GM12878 (cell line): ENCODE data around the gene TTLL11. TPM values are rescaled to one million over a fixed set of nuclear protein-coding genes. Genes with fewer than 3 reads are reported as not detected.

Source experiments
- ATAC-seq: fragments of 200-7000 bp; cut with Tn5 transposase; 3 replicates; pipeline ENCODE4 v1.9.1; 2020; ENCODE audit warnings: mild to moderate bottlenecking, moderate library complexity
- BruUV-seq: library from RNA; stranded (reverse); fragments of 400-500 nt; replicated peaks from 2 replicates; lab custom pipeline; 2021; lab: Mats Ljungman, UMichigan
- CTCF ChIA-PET: fragments of 300-600 bp; sonication (Branson Sonifier 250); formaldehyde crosslinking; extraction: SDS; loops from one replicate; lab custom pipeline; 2021; ENCODE audit warnings: inconsistent platforms; lab: Yijun Ruan, JAX
- POLR2A ChIA-PET: fragments of 350-600 bp; formaldehyde crosslinking; extraction: SDS; loops from one replicate; lab custom pipeline; 2021; ENCODE audit warnings: inconsistent platforms; lab: Charles Lee
- RAD21 ChIA-PET: fragments of 300-600 bp; sonication (Branson Sonifier 250); formaldehyde crosslinking; loops from one replicate; lab custom pipeline; 2023; ENCODE audit warnings: antibody characterized with exemption; ENCODE audit not compliant: unreplicated experiment; lab: Charles Lee
- SMC1A ChIA-PET: fragments of 300-600 bp; sonication (Branson Sonifier 250); formaldehyde crosslinking; loops from one replicate; lab custom pipeline; 2023; ENCODE audit not compliant: unreplicated experiment, uncharacterized antibody; lab: Charles Lee
- DNase-seq: peaks from one replicate; pipeline ENCODE4 v3.0.0-alpha.2; 2011; ENCODE audit warnings: low read depth, low spot score
- FAIRE-seq: peaks from 3 replicates; lab custom pipeline; 2011; peaks lifted over from hg19 to GRCh38; lab: Jason Lieb, UNC
- H2AFZ ChIP-seq: 2 replicates; pipeline ENCODE4 v1.6.0; 2011; ENCODE audit warnings: low read depth, low read length, control low read depth; ENCODE audit not compliant: control insufficient read depth
- H3K27ac ChIP-seq: 2 replicates; pipeline ENCODE4 v1.5.1; 2011; ENCODE audit warnings: control low read depth; ENCODE audit not compliant: control insufficient read depth, insufficient read depth
- H3K27me3 ChIP-seq, 2 experiments: replicated peaks in 1 of 2; 2 replicates each; pipeline versions ENCODE4 v1.6.0 to v1.6.1; 2011; ENCODE audit warnings: low read length in 1 of 2; ENCODE audit not compliant: control insufficient read depth in 2 of 2, insufficient read depth in 2 of 2
- H3K36me3 ChIP-seq, 2 experiments: 2 replicates each; pipeline ENCODE4 v1.5.1; 2011; ENCODE audit warnings: low read length in 1 of 2; ENCODE audit not compliant: control insufficient read depth in 2 of 2, insufficient read depth in 2 of 2
- H3K4me1 ChIP-seq: 2 replicates; pipeline ENCODE4 v1.6.1; 2011; ENCODE audit warnings: mild to moderate bottlenecking, low read length, moderate library complexity, mixed read lengths; ENCODE audit not compliant: control insufficient read depth, insufficient read depth
- H3K4me2 ChIP-seq: 2 replicates; pipeline ENCODE4 v1.6.0; 2011; ENCODE audit warnings: control low read depth; ENCODE audit not compliant: control insufficient read depth, insufficient read depth
- H3K4me3 ChIP-seq: fragments of 200-600 bp; sonication (generic); 2 replicates; pipeline ENCODE4 v1.5.1; 2016
- H3K79me2 ChIP-seq: 2 replicates; pipeline ENCODE4 v1.6.0; 2011; ENCODE audit warnings: low read length; ENCODE audit not compliant: control insufficient read depth, insufficient read depth
- H3K9ac ChIP-seq: 2 replicates; pipeline ENCODE4 v1.8.0; 2011; ENCODE audit warnings: low read length, control low read depth, mixed read lengths; ENCODE audit not compliant: control insufficient read depth, insufficient read depth
- H3K9me3 ChIP-seq: replicated peaks from 3 replicates; pipeline ENCODE4 v1.5.1; 2011; ENCODE audit warnings: mild to moderate bottlenecking, low read length; ENCODE audit not compliant: control insufficient read depth, insufficient read depth
- H4K20me1 ChIP-seq: 2 replicates; pipeline ENCODE4 v1.6.0; 2011; ENCODE audit not compliant: control insufficient read depth, insufficient read depth
- ASH2L ChIP-seq: fragments of 300-600, 200-600 bp; sonication (generic); IDR thresholded peaks from 2 replicates; pipeline ENCODE4 v1.6.1; 2017; ENCODE audit warnings: low read depth, mild to moderate bottlenecking, borderline replicate concordance
- ESRRA ChIP-seq: IDR thresholded peaks from 2 replicates; pipeline ENCODE4 v1.6.1; 2012; ENCODE audit warnings: mild to moderate bottlenecking, low read length, improper control_type of control experiment
- FOXK2 ChIP-seq: fragments of 450-650 bp; IDR thresholded peaks from 2 replicates; pipeline ENCODE4 v1.6.1; 2017; ENCODE audit warnings: mild to moderate bottlenecking, moderate library complexity
- HDAC6 ChIP-seq: fragments of 200-600 bp; sonication (generic); IDR thresholded peaks from one replicate; pipeline ENCODE4 v1.8.0; 2017; ENCODE audit warnings: antibody characterized with exemption; ENCODE audit not compliant: unreplicated experiment
- IRF4 ChIP-seq: IDR thresholded peaks from 2 replicates; pipeline ENCODE4 v1.6.1; 2011; ENCODE audit warnings: low read depth, low read length
- MYC ChIP-seq: IDR thresholded peaks from 2 replicates; pipeline ENCODE4 v1.6.1; 2011; ENCODE audit warnings: mild to moderate bottlenecking, low read length, moderate library complexity, inconsistent platforms; ENCODE audit not compliant: insufficient read depth, insufficient replicate concordance, insufficient read length, severe bottlenecking
- NR2C1 ChIP-seq: fragments of 450-650 bp; IDR thresholded peaks from 2 replicates; pipeline ENCODE4 v1.6.1; 2017; ENCODE audit warnings: antibody characterized with exemption, mild to moderate bottlenecking, moderate library complexity
- NRF1 ChIP-seq: conservative IDR thresholded peaks from 2 replicates; pipeline ENCODE4 v1.6.1; 2011; ENCODE audit warnings: mild to moderate bottlenecking, low read depth, low read length, improper control_type of control experiment
- POU2F2 ChIP-seq: IDR thresholded peaks from 3 replicates; pipeline ENCODE4 v1.6.1; 2011; ENCODE audit warnings: low read depth, mild to moderate bottlenecking, low read length, borderline replicate concordance
- RAD21 ChIP-seq: IDR thresholded peaks from 2 replicates; pipeline ENCODE4 v1.6.1; 2011; ENCODE audit warnings: mild to moderate bottlenecking, low read depth, low read length, moderate library complexity; ENCODE audit not compliant: insufficient read depth
- RFX5 ChIP-seq: IDR thresholded peaks from 2 replicates; pipeline ENCODE4 v1.6.1; 2011; ENCODE audit warnings: low read depth, low read length, improper control_type of control experiment
- STAT3 ChIP-seq: IDR thresholded peaks from 2 replicates; pipeline ENCODE4 v1.6.1; 2011; ENCODE audit warnings: low read depth, low read length, improper control_type of control experiment
- TBL1XR1 ChIP-seq: IDR thresholded peaks from 2 replicates; pipeline ENCODE4 v1.6.1; 2012; ENCODE audit warnings: low read depth, low read length, improper control_type of control experiment
- TCF12 ChIP-seq: IDR thresholded peaks from 2 replicates; pipeline ENCODE4 v1.6.1; 2011; ENCODE audit warnings: low read depth, mild to moderate bottlenecking, low read length
- TCF7 ChIP-seq: IDR thresholded peaks from 2 replicates; pipeline ENCODE4 v1.6.1; 2014; ENCODE audit warnings: antibody characterized with exemption, borderline replicate concordance
- ZNF207 ChIP-seq: fragments of 450-650 bp; IDR thresholded peaks from 2 replicates; pipeline ENCODE4 v1.6.1; 2014; ENCODE audit warnings: antibody characterized with exemption, mild to moderate bottlenecking, borderline replicate concordance
- ZNF274 ChIP-seq: IDR thresholded peaks from one replicate; pipeline ENCODE4 v1.8.0; 2011; ENCODE audit not compliant: insufficient read length, insufficient read depth
- WGBS: methylation state at CpG from one replicate; pipeline ENCODE4 v1.1.6; 2016; ENCODE audit warnings: low lambda C conversion rate; ENCODE audit not compliant: insufficient replicate concordance, insufficient coverage; ENCODE audit errors: missing lambda C conversion rate; 5-methylcytosine and 5-hydroxymethylcytosine counted together
- in situ Hi-C: fragments of 300-500 bp; cut with MboI; formaldehyde crosslinking; loops from 9 replicates; pipeline ENCODE4 v1.14.3; 2018; ENCODE audit warnings: mixed read lengths
- intact Hi-C: fragments of 100-400 bp; cut with micrococcal nuclease; formaldehyde crosslinking; loops from one replicate; pipeline ENCODE4 v1.14.2; 2022; ENCODE audit not compliant: unreplicated experiment
- polyA plus RNA-seq, 11 experiments: library from polyadenylated mRNA; depleted of rRNA in 4 of 11; unstranded in 6 of 11; stranded (reverse) in 5 of 11; fragments of >200 nt; fragmentation: Nextera tagmentation in 4 of 11; fragmentation: Illumina TruSeq in 1 of 11; extraction: Ambion mirVana in 4 of 11; extraction: Trizol in 1 of 11; gene quantifications; 1 replicate in 1 of 11; 2 replicates in 10 of 11; pipeline versions ENCODE4 v1.2.1 to v1.2.3, GENCODE V29; 2011 to 2016; ENCODE audit warnings: inconsistent platforms in 2 of 11, missing spikeins in 2 of 11, low read depth in 1 of 11
- total RNA-seq, 4 experiments: library from RNA; depleted of rRNA in 3 of 4; stranded (reverse); fragments of >200 nt in 3 of 4; fragmentation: Illumina TruSeq in 1 of 4; extraction: Trizol in 1 of 4; gene quantifications; 2 replicates each; pipeline versions ENCODE4 v1.2.1 to v1.2.3, GENCODE V29; 2013 to 2021
- TF ChIP-seq, protein P1 (sequence below): fragments of 450-650 bp; IDR thresholded peaks from 2 replicates; pipeline ENCODE4 v1.6.1; 2016; ENCODE audit warnings: mild to moderate bottlenecking
- TF ChIP-seq, protein P2 (sequence below): fragments of 450-650 bp; conservative IDR thresholded peaks from 2 replicates; pipeline ENCODE4 v1.6.1; 2017; ENCODE audit warnings: mild to moderate bottlenecking, moderate library complexity

Gene TTLL11
- total and polyA plus RNA-seq, 10 of the 15 experiments (the other 5 are each of a cell fraction or from before 2014, with no cell fraction given): 1.2 to 3.7 (median 2.9) TPM

DNA sequence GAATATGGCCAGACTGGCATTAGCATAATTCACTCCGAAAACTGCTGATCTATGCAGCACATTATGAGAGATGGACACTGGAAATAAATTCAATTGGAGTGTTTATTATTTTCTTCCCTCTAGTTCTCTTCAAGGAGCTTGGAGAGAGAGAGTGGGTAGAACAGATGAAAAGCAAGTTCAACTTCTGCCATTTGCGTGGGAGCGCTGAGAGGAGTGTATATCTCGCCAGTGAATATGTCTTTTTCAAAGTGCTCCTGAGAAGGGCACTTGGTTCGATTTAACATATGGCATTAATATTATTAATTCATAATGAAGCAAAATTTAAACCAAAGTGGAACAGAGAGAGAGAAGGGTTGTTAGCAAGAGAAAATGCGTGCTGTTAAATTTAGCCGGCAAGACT lies 227.2 kb downstream of the TTLL11 start (continued):
- no peak for TF ChIP-seq MYC
- no peak for TF ChIP-seq IRF4
- TF ChIP-seq, protein P1, sequence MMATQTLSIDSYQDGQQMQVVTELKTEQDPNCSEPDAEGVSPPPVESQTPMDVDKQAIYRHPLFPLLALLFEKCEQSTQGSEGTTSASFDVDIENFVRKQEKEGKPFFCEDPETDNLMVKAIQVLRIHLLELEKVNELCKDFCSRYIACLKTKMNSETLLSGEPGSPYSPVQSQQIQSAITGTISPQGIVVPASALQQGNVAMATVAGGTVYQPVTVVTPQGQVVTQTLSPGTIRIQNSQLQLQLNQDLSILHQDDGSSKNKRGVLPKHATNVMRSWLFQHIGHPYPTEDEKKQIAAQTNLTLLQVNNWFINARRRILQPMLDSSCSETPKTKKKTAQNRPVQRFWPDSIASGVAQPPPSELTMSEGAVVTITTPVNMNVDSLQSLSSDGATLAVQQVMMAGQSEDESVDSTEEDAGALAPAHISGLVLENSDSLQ: no peak
- no peak for TF ChIP-seq ZNF274
- TF ChIP-seq NRF1: no peak
- TF ChIP-seq TCF12: no peak
- TF ChIP-seq ASH2L: no peak
- TF ChIP-seq, all 136 proteins: peak for 0

DNA sequence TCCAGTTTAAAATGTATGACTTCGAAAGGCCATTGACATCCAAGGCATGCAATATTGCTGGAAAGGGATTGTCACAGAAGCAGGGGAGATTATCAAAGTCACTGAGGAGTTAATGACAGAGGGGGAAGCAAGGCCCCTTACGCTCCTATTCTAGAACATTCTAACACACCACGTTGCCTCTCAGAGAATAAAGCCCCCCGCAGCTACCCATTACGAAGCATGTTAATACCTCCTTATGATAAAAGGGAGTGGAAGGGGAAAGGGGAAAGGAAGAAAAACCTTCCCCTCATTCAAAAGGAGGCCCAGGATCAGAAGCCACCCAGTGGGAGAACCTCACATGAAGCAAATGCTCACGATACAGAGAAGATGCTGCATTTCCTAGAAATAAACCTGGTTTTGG lies 228.0 kb downstream of the TTLL11 start:
- Histone ChIP-seq H3K27me3 (peaks cover 0 to 2% of the 10 kb centered on the region in 2 experiments; a peak in 3 of 4 replicates), H3K4me2 (no peak overlapping the region), H3K79me2 (no peaks in the 10 kb centered on the region), H3K9ac (no peak overlapping the region), H3K9me3 (no peaks in the 10 kb centered on the region), H4K20me1 (no peaks in the 10 kb centered on the region), H2AFZ (no peak overlapping the region), H3K4me3 (no peak overlapping the region), H3K27ac (no peak overlapping the region), H3K4me1 (no peaks in the 10 kb centered on the region), H3K36me3 (no peaks in the 10 kb centered on the region)
- BruUV-seq: no TSS peak
- 41% methylated on average over 6 of the region's 6 CpGs for WGBS
- DNase-seq (no peak), FAIRE-seq (no peak), ATAC-seq (no peak)
- intact Hi-C loops (no loop called here), in situ Hi-C loops (no loop called here)
- ChIA-PET RAD21 (no interaction called here), SMC1A (no interaction called here), POLR2A (no interaction called here), CTCF (no interaction called here)
- TF ChIP-seq TBL1XR1 (no peak), RAD21 (no peak), RFX5 (no peak), FOXK2 (no peak), HDAC6 (no peak), TCF7 (no peak), NR2C1 (no peak), ZNF207 (no peak), POU2F2 (no peak), STAT3 (no peak), ESRRA (no peak), MYC (no peak)
- TF ChIP-seq, protein P2, sequence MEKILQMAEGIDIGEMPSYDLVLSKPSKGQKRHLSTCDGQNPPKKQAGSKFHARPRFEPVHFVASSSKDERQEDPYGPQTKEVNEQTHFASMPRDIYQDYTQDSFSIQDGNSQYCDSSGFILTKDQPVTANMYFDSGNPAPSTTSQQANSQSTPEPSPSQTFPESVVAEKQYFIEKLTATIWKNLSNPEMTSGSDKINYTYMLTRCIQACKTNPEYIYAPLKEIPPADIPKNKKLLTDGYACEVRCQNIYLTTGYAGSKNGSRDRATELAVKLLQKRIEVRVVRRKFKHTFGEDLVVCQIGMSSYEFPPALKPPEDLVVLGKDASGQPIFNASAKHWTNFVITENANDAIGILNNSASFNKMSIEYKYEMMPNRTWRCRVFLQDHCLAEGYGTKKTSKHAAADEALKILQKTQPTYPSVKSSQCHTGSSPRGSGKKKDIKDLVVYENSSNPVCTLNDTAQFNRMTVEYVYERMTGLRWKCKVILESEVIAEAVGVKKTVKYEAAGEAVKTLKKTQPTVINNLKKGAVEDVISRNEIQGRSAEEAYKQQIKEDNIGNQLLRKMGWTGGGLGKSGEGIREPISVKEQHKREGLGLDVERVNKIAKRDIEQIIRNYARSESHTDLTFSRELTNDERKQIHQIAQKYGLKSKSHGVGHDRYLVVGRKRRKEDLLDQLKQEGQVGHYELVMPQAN: no peak
